HG02973 (cell line): Measurements from ENCODE around the gene TRPM2.

ENCODE experiments used
- ATAC-seq: cut with Tn5 transposase; IDR thresholded peaks from one replicate; pipeline ENCODE4 v1.9.1; 2021; ENCODE audit warnings: moderate library complexity; ENCODE audit not compliant: unreplicated experiment

TRPM2 gene

GRCh38 chr21:44438531-44439210 is 85.2 kb downstream of the TRPM2 start:
- no peak for ATAC-seq

GRCh38 chr21:44439211-44439600 is 85.8 kb downstream of the TRPM2 start:
- ATAC-seq, result no peak

GRCh38 chr21:44440241-44441040 is 87.0 kb downstream of the TRPM2 start:
- no peak for ATAC-seq

GRCh38 chr21:44441041-44441400 is 87.6 kb downstream of the TRPM2 start:
- no peak for ATAC-seq

- ATAC-seq, result no peak
Observed at GRCh38 chr21:44441581-44442265, 88.3 kb downstream of the TRPM2 start.

GRCh38 chr21:44442266-44443125 is 89.1 kb downstream of the TRPM2 start:
- ATAC-seq, result no peak

- ATAC-seq, result no peak
Observed at GRCh38 chr21:44443291-44443890, 90.0 kb downstream of the TRPM2 start.

- ATAC-seq, result no peak
Observed at GRCh38 chr21:44443891-44444285, 90.5 kb downstream of the TRPM2 start.

GRCh38 chr21:44444286-44444931 is 91.0 kb downstream of the TRPM2 start:
- no peak for ATAC-seq

- no peak for ATAC-seq
Observed at GRCh38 chr21:44445145-44445812, 91.9 kb downstream of the TRPM2 start.

- no peak for ATAC-seq
Observed at GRCh38 chr21:44448651-44449131, 95.3 kb downstream of the TRPM2 start.

- no peak for ATAC-seq
Observed at GRCh38 chr21:44449473-44450363, 96.3 kb downstream of the TRPM2 start.

GRCh38 chr21:44450402-44450801 is 97.0 kb downstream of the TRPM2 start:
- ATAC-seq, result no peak

GRCh38 chr21:44450999-44451398 is 97.6 kb downstream of the TRPM2 start:
- ATAC-seq, result no peak

GRCh38 chr21:44453120-44453519 is 99.7 kb downstream of the TRPM2 start:
- no peak for ATAC-seq

- ATAC-seq, result no peak
Observed at GRCh38 chr21:44454058-44454457, 100.6 kb downstream of the TRPM2 start.

GRCh38 chr21:44454747-44455523 is 101.5 kb downstream of the TRPM2 start, which contains the start of gene LRRC3:
TSS of gene LRRC3 (plus strand) at chr21:44455510. CDS start at chr21:44456645, 1,135 bp downstream.
- ATAC-seq, result no peak
